A673 (cell line): ENCODE results near the gene PRR5L. TPM values are rescaled to one million over a fixed set of nuclear protein-coding genes. Genes with fewer than 3 reads are reported as not detected.

Experiments used
- BruUV-seq: library from RNA; stranded (reverse); fragments of 400-500 nt; replicated peaks from 2 replicates; lab custom pipeline; 2021; lab: Mats Ljungman, UMichigan
- CTCF ChIA-PET: fragments of 300-600 bp; sonication (Branson Sonifier 250); formaldehyde crosslinking; loops from one replicate; lab custom pipeline; 2022; ENCODE audit warnings: antibody characterized with exemption; lab: Charles Lee
- POLR2A ChIA-PET: fragments of 300-600 bp; sonication (Branson Sonifier 250); formaldehyde crosslinking; loops from one replicate; lab custom pipeline; 2022; ENCODE audit warnings: antibody characterized with exemption; ENCODE audit not compliant: low non-redundant PET; lab: Charles Lee
- DNase-seq: peaks from one replicate; pipeline ENCODE4 v3.0.0-alpha.2; 2015; ENCODE audit warnings: low spot score
- H3K27ac ChIP-seq: fragments of 200-600 bp; sonication (generic); 2 replicates; pipeline ENCODE4 v1.5.1; 2016; ENCODE audit warnings: mixed run types, low read depth, mild to moderate bottlenecking, mixed read lengths, antibody characterized with exemption, low read length; ENCODE audit not compliant: poor library complexity, severe bottlenecking
- H3K27me3 ChIP-seq: fragments of 200-600 bp; sonication (generic); replicated peaks from 2 replicates; pipeline ENCODE4 v1.6.1; 2017; ENCODE audit warnings: mixed run types, low read depth, mild to moderate bottlenecking, mixed read lengths, antibody characterized with exemption, low read length; ENCODE audit not compliant: insufficient read depth, poor library complexity
- H3K36me3 ChIP-seq: fragments of 200-600 bp; sonication (generic); 2 replicates; pipeline ENCODE4 v1.6.1; 2016; ENCODE audit warnings: mixed run types, mild to moderate bottlenecking, mixed read lengths, antibody characterized with exemption, low read length; ENCODE audit not compliant: insufficient read depth, poor library complexity, severe bottlenecking
- H3K4me1 ChIP-seq: fragments of 200-600 bp; sonication (generic); 2 replicates; pipeline ENCODE4 v1.6.1; 2017; ENCODE audit warnings: mixed run types, mild to moderate bottlenecking, mixed read lengths, antibody characterized with exemption, low read length; ENCODE audit not compliant: insufficient read depth, poor library complexity, severe bottlenecking
- H3K4me3 ChIP-seq: fragments of 200-600 bp; sonication (generic); 2 replicates; pipeline ENCODE4 v1.5.1; 2016; ENCODE audit warnings: low read depth, mixed run types, mild to moderate bottlenecking, mixed read lengths, low read length; ENCODE audit not compliant: poor library complexity, severe bottlenecking
- H3K9me3 ChIP-seq: fragments of 200-600 bp; sonication (generic); 2 replicates; pipeline ENCODE4 v1.6.1; 2016; ENCODE audit warnings: mixed run types, low read depth, mild to moderate bottlenecking, mixed read lengths, antibody characterized with exemption, low read length; ENCODE audit not compliant: poor library complexity, severe bottlenecking
- CTCF ChIP-seq: fragments of 300-800, 200-600 bp; sonication (generic); conservative IDR thresholded peaks from 2 replicates; pipeline ENCODE4 v1.5.1; 2017; ENCODE audit warnings: low read depth, mild to moderate bottlenecking, antibody characterized with exemption, low read length, moderate library complexity, mixed read lengths
- EZH2 ChIP-seq: fragments of 200-600 bp; sonication (generic); IDR thresholded peaks from 2 replicates; pipeline ENCODE4 v1.6.1; 2017; ENCODE audit warnings: borderline replicate concordance, low read depth, mild to moderate bottlenecking, mixed read lengths, antibody characterized with exemption, low read length; ENCODE audit not compliant: poor library complexity, severe bottlenecking
- intact Hi-C: fragments of 100-400 bp; cut with micrococcal nuclease; formaldehyde crosslinking; loops from one replicate; pipeline ENCODE4 v1.10.0; 2022; ENCODE audit not compliant: unreplicated experiment
- total RNA-seq: library from RNA; stranded (reverse); gene quantifications from 2 replicates; pipeline ENCODE4 v1.2.3, GENCODE V29; 2021

Gene PRR5L
- total RNA-seq, 1 experiment from 2014 or later = 102 TPM

GRCh38 chr11:36438126-36438525 lies 142.0 kb downstream of the PRR5L start:
- POLR2A ChIA-PET = no interaction called here
- CTCF ChIA-PET = no interaction called here
- peaks cover 22% of the 10 kb centered on the region for H3K36me3 ChIP-seq
- H3K27me3 ChIP-seq = no peaks in the 10 kb centered on the region
- no peaks in the 10 kb centered on the region for H3K9me3 ChIP-seq
- DNase-seq = no peak
- H3K27ac ChIP-seq = no peak overlapping the region
- no peak overlapping the region for H3K4me3 ChIP-seq
- intact Hi-C loops = no loop called here
- BruUV-seq = no TSS peak
- H3K4me1 ChIP-seq = no peaks in the 10 kb centered on the region
- TF ChIP-seq CTCF = no peak
- TF ChIP-seq EZH2 = no peak

- TF ChIP-seq EZH2 (no peak), CTCF (no peak)
- Histone ChIP-seq H3K27me3 (no peaks in the 10 kb centered on the region), H3K36me3 (peaks cover 17% of the 10 kb centered on the region), H3K4me1 (no peaks in the 10 kb centered on the region), H3K9me3 (no peaks in the 10 kb centered on the region), H3K4me3 (no peak overlapping the region), H3K27ac (no peak overlapping the region)
- POLR2A ChIA-PET = no interaction called here
- no peak for DNase-seq
- intact Hi-C loops = no loop called here
- no TSS peak for BruUV-seq
- CTCF ChIA-PET = no interaction called here
These were observed 145.6 kb downstream of the PRR5L start for GRCh38 chr11:36441610-36442208.

- DNase-seq = no peak
- no peaks in the 10 kb centered on the region for H3K27me3 ChIP-seq
- POLR2A ChIA-PET = no interaction called here
- no peak overlapping the region for H3K4me3 ChIP-seq
- H3K36me3 ChIP-seq = peaks cover 4% of the 10 kb centered on the region
- peaks cover 6% of the 10 kb centered on the region for H3K4me1 ChIP-seq
- no TSS peak for BruUV-seq
- TF ChIP-seq EZH2 (no peak), CTCF (no peak)
- intact Hi-C loops = no loop called here
- H3K9me3 ChIP-seq = no peaks in the 10 kb centered on the region
- no peak overlapping the region for H3K27ac ChIP-seq
- CTCF ChIA-PET = no interaction called here
These were observed 147.6 kb downstream of the PRR5L start for GRCh38 chr11:36443661-36444060.
